Fibroblast of gingiva (primary cell): ENCODE results near the gene PIGK.
"Not testable (repeated sequence)": the region's sequence is repeated elsewhere in the genome, so short reads cannot be mapped to it uniquely, and the experiment has no call there.

Experiments
- DNase-seq: peaks from one replicate; pipeline ENCODE4 v3.0.0-alpha.2; 2011; ENCODE audit warnings: low read depth

Gene PIGK

DNA sequence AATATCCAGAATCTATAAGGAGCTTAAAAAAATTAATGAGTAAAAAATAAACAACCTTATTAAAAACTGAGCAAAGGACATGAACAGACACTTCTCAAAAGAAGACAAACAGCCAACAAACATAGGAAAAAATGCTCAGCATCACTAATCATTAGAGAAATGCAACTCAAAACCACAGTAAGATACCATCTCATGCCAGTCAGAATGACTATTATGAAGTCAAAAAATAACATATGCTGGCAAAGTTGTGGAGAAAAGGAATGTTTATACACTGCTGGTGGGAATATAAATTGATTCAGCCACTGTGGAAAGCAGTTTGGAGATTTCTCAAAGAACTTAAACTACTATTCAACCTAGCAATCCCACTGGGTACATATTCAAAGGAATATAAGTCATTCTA lies 25.3 kb downstream of the PIGK start:
- no peak for DNase-seq

GRCh38 chr1:77188770-77189169 lies 30.5 kb downstream of the PIGK start:
- DNase-seq, result no peak

- DNase-seq, result not testable (repeated sequence)
Observed at GRCh38 chr1:77186907-77187306, 32.3 kb downstream of the PIGK start.

DNA sequence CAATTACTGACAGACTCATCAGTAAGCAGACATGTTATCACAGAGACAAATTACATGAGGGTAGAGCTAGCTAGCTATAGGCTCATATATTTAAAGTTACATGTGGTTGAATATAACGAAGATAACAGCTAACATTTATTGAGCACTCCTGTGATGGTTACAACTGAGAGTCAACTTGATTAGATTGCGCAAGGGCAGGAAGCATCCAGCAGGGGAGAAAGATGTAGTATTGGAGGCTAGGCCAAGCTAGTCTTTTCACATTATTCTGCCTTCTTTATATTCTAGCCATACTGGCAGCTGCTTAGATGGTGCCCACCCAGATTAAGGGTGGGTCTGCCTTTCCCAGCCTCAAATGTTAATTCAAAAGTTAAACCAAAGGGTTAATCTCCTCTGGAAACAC lies 37.1 kb downstream of the PIGK start:
- DNase-seq, result no peak

DNA sequence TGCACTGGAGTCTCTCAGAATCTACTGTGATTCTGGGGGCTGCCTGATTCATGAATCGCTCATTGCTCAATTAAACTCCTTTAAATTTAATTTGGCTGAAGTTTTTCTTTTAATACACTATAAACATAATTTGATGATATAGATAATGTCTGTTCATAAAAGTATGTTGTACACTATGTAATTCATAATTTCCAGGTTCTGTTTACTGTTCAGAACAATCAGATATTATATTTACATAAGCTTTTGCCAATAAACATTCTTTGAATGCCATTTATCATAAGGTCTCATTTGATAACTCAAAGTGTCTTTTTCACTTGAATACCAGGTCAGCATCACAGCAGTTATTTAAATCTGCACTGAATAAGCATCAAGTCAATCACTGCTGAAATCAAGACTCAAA lies 39.6 kb downstream of the PIGK start:
- DNase-seq, result no peak

DNA sequence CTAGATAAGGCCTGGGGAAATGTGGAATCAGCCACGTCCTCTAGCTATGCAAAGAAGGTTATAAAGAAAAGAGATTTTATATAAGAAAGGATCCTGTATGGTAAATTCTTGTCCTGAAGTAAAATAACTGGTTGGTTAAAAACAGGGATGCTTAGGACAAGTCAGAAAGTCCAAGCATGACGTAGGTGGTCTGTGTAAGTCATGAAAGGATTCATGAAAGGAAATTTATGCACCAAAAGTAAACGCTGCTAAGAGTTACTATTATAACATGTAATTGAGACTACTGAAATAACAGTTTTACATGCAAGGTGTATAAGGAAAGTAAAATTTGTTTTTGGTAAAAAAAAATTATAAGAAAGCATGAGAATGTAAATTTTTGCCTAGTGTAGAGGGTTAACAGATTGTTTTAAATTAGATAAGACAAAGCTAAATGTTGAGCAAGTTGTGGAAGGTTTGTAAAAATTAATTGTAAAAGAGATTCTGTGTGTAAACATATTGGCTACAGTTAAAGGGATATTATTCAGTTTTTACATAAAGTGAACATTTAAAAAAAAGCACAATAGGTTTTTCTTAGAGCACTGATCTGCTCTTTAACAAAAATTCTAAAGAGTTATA lies 43.9 kb downstream of the PIGK start:
- no peak for DNase-seq

GRCh38 chr1:77170687-77171086 lies 48.5 kb downstream of the PIGK start:
- DNase-seq, result peak; percentile 92

- peak; percentile 78 for DNase-seq
Observed at GRCh38 chr1:77168358-77168757, 50.9 kb downstream of the PIGK start.

GRCh38 chr1:77164434-77164944 lies 54.7 kb downstream of the PIGK start:
- no peak for DNase-seq

DNA sequence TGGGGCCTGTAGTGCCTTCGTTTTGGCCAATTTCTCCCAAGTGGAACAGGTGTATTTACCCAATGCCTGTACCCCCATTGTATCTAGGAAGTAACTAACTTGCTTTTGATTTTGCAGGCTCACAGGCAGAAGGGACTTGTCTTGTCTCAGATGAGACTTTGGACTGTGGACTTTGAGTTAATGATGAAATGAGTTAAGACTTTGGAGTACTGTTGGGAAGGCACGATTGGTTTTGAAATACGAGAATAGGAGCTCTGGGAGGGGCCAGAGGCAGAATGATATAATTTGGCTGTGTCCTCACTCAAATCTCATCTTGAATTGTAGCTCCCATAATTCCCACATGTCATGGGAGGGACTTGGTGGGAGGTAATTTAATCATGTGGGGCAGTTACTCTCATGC lies 59.5 kb downstream of the PIGK start:
- not testable (repeated sequence) for DNase-seq

- DNase-seq, result no peak
Observed at GRCh38 chr1:77156214-77156613, 63.0 kb downstream of the PIGK start.

- no peak for DNase-seq
Observed at GRCh38 chr1:77146270-77146669, 73.0 kb downstream of the PIGK start.

GRCh38 chr1:77143529-77144121 lies 75.6 kb downstream of the PIGK start:
- DNase-seq, result no peak

- no peak for DNase-seq
Observed at GRCh38 chr1:77139389-77139788, 79.8 kb downstream of the PIGK start.

GRCh38 chr1:77134359-77134758 lies 84.9 kb downstream of the PIGK start:
- no peak for DNase-seq

GRCh38 chr1:77133731-77134358 lies 85.4 kb downstream of the PIGK start:
- no peak for DNase-seq

DNA sequence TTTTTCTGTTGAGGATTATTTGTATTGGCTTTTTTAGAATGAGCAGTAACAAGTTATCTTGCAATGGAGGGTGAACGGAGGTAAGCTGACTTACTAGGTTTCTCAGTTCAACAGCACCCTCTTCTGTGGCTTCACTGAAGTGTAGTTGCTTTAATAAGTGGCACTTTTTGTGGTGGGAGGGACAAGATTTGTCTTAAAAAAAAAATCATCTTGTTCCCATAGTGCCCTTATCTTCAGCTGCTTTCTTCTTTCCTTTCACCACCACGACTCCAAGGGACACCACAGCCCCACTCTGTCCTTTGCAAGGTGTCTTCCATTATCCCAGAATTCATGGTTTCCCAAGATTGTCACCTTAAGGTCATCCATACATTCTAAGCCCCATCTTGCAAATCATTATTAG lies 92.9 kb downstream of the PIGK start:
- peak; percentile 70 for DNase-seq

- no peak for DNase-seq
Observed at GRCh38 chr1:77121503-77121902, 97.7 kb downstream of the PIGK start.

- DNase-seq, result no peak
Observed at GRCh38 chr1:77120950-77121349, 98.3 kb downstream of the PIGK start.

GRCh38 chr1:77118712-77119111 lies 100.5 kb downstream of the PIGK start:
- DNase-seq, result no peak

DNA sequence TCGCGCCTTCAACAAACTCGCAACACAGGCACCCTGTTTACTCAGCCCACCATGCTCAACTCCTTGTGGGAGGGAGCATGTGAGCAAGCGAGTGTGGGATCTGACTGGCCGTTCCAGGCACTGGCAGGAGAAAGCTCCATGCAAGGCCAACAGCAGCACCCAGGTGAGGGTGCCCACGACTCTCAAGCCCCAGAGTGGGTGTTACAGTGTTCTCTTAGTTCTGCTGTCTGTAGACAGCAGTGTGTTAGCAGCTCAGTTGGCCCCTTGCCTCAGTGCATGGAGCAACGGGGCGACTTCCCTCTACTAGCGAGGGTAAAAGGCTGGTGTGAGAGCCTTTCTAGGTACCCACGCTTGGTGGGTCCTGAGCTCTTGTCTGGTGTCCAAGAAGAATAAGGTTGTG lies 114.6 kb downstream of the PIGK start:
- DNase-seq, result no peak

DNA sequence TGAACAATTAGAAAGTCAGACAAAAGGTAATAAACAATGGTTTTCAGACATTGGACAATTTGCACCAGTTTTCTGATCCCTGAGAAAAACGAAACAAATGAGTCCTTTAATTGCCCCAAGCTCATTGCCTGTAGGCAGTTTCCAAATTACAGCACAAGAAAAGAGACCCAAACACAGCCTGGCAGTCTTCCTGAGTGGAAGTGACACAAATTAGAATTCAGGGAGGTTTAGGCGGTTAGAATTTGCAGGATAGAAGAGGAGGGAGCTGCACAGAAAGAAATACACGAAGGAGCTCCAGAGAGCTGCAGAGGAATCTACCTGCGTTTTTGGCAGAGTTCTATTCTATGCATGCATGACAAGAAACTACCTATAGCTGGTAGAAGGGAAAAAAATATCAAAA lies 115.7 kb downstream of the PIGK start:
- no peak for DNase-seq

- no peak for DNase-seq
Observed at GRCh38 chr1:77100875-77101274, 118.4 kb downstream of the PIGK start.
